HepG2 (cell line): ENCODE results near the gene PRSS33. TPM values are rescaled to one million over a fixed set of nuclear protein-coding genes. Genes with fewer than 3 reads are reported as not detected.

Experiments
- AKAP8 ChIP-seq: sonication (generic); formaldehyde crosslinking; IDR thresholded peaks from 2 replicates; pipeline ENCODE4 v1.5.1; 2020; ENCODE audit warnings: mild to moderate bottlenecking, missing genetic modification reagents
- EHMT2 ChIP-seq: fragments of 200-600 bp; sonication (generic); IDR thresholded peaks from 2 replicates; pipeline ENCODE4 v1.7.0; 2017; ENCODE audit warnings: antibody characterized with exemption, low read depth, low read length, borderline replicate concordance
- FOXJ3 ChIP-seq: sonication (generic); formaldehyde crosslinking; IDR thresholded peaks from 2 replicates; pipeline ENCODE4 v1.4.0; 2020; ENCODE audit warnings: missing genetic modification reagents, mild to moderate bottlenecking, borderline replicate concordance
- HNF4G ChIP-seq, 2 experiments: sonication (generic) in 1 of 2; formaldehyde crosslinking in 1 of 2; IDR thresholded peaks; 2 replicates each; pipeline versions ENCODE4 v1.4.0 to v1.6.1; 2011 to 2020; ENCODE audit warnings: borderline replicate concordance in 2 of 2, low read depth in 2 of 2, mild to moderate bottlenecking in 2 of 2, low read length in 1 of 2, missing genetic modification reagents in 1 of 2, moderate library complexity in 1 of 2
- HNRNPL ChIP-seq: fragments of 200-400 bp; formaldehyde crosslinking; IDR thresholded peaks from 2 replicates; pipeline ENCODE4 v1.6.1; 2017; ENCODE audit warnings: mild to moderate bottlenecking, low read depth, low read length
- JUN ChIP-seq: sonication (generic); formaldehyde crosslinking; IDR thresholded peaks from 2 replicates; pipeline ENCODE4 v1.4.0; 2020; ENCODE audit warnings: mild to moderate bottlenecking, missing genetic modification reagents
- KDM6A ChIP-seq: IDR thresholded peaks from 2 replicates; pipeline ENCODE4 v1.6.1; 2016; ENCODE audit warnings: low read depth
- MED13 ChIP-seq: sonication (generic); formaldehyde crosslinking; IDR thresholded peaks from 2 replicates; pipeline ENCODE4 v1.5.0; 2020; ENCODE audit warnings: missing genetic modification reagents
- MIER2 ChIP-seq: IDR thresholded peaks from 2 replicates; pipeline ENCODE4 v1.6.1; 2016; ENCODE audit warnings: missing biosample characterization, missing genetic modification reagents
- NFIC ChIP-seq: IDR thresholded peaks from 2 replicates; pipeline ENCODE4 v1.6.1; 2012; ENCODE audit warnings: mild to moderate bottlenecking, low read length, inconsistent platforms
- PCBP1 ChIP-seq: fragments of 200-400 bp; formaldehyde crosslinking; IDR thresholded peaks from 2 replicates; pipeline ENCODE4 v1.6.1; 2017; ENCODE audit warnings: mild to moderate bottlenecking, low read depth, low read length, borderline replicate concordance
- RCOR2 ChIP-seq: IDR thresholded peaks from 2 replicates; pipeline ENCODE4 v1.6.1; 2016; ENCODE audit warnings: missing biosample characterization, missing genetic modification reagents
- TCF7L2 ChIP-seq: IDR thresholded peaks from 2 replicates; pipeline ENCODE4 v1.6.1; 2011; ENCODE audit warnings: mild to moderate bottlenecking, low read depth, low read length, moderate library complexity
- ZBTB21 ChIP-seq: sonication (generic); formaldehyde crosslinking; IDR thresholded peaks from 2 replicates; pipeline ENCODE4 v1.4.0; 2020; ENCODE audit warnings: missing genetic modification reagents
- ZNF12 ChIP-seq: sonication (generic); formaldehyde crosslinking; IDR thresholded peaks from 2 replicates; pipeline ENCODE4 v1.5.0; 2020; ENCODE audit warnings: missing genetic modification reagents
- ZNF33B ChIP-seq: sonication (generic); formaldehyde crosslinking; IDR thresholded peaks from 2 replicates; pipeline ENCODE4 v1.5.1; 2020; ENCODE audit warnings: mild to moderate bottlenecking, missing genetic modification reagents
- ZNF430 ChIP-seq: sonication (generic); formaldehyde crosslinking; IDR thresholded peaks from 2 replicates; pipeline ENCODE4 v1.9.0; 2021; ENCODE audit warnings: mild to moderate bottlenecking, missing genetic modification reagents
- ZNF772 ChIP-seq: sonication (generic); formaldehyde crosslinking; IDR thresholded peaks from 2 replicates; pipeline ENCODE4 v1.5.0; 2020; ENCODE audit warnings: mild to moderate bottlenecking, missing genetic modification reagents
- ZUFSP ChIP-seq: sonication (generic); formaldehyde crosslinking; IDR thresholded peaks from 2 replicates; pipeline ENCODE4 v1.9.0; 2021; ENCODE audit warnings: missing genetic modification reagents, mild to moderate bottlenecking, borderline replicate concordance
- polyA plus RNA-seq, 8 experiments: library from polyadenylated mRNA; depleted of rRNA in 3 of 8; stranded (reverse) in 7 of 8; unstranded in 1 of 8; fragments of >200 nt; fragmentation: Illumina TruSeq in 4 of 8; extraction: Trizol in 4 of 8; gene quantifications; 2 replicates each; pipeline versions ENCODE4 v1.2.1 to v1.2.3, GENCODE V29; 2011 to 2016; ENCODE audit warnings: low read depth in 4 of 8, missing spikeins in 1 of 8, mixed read lengths in 1 of 8; ENCODE audit not compliant: insufficient read depth in 1 of 8
- total RNA-seq, 5 experiments: library from RNA; depleted of rRNA; stranded (reverse); fragments of >200 nt; fragmentation: Illumina TruSeq; extraction: Trizol; gene quantifications; 2 replicates each; pipeline ENCODE4 v1.2.3, GENCODE V29; 2016; ENCODE audit warnings: low read depth in 1 of 5
- TF ChIP-seq, protein P1 (sequence below): sonication (generic); formaldehyde crosslinking; IDR thresholded peaks from 2 replicates; pipeline ENCODE4 v1.4.0; 2020; ENCODE audit warnings: mild to moderate bottlenecking, missing genetic modification reagents

PRSS33 gene
- total and polyA plus RNA-seq, 2 of the 13 experiments (the other 11 are each of a cell fraction or from before 2014, with no cell fraction given) = not detected

DNA sequence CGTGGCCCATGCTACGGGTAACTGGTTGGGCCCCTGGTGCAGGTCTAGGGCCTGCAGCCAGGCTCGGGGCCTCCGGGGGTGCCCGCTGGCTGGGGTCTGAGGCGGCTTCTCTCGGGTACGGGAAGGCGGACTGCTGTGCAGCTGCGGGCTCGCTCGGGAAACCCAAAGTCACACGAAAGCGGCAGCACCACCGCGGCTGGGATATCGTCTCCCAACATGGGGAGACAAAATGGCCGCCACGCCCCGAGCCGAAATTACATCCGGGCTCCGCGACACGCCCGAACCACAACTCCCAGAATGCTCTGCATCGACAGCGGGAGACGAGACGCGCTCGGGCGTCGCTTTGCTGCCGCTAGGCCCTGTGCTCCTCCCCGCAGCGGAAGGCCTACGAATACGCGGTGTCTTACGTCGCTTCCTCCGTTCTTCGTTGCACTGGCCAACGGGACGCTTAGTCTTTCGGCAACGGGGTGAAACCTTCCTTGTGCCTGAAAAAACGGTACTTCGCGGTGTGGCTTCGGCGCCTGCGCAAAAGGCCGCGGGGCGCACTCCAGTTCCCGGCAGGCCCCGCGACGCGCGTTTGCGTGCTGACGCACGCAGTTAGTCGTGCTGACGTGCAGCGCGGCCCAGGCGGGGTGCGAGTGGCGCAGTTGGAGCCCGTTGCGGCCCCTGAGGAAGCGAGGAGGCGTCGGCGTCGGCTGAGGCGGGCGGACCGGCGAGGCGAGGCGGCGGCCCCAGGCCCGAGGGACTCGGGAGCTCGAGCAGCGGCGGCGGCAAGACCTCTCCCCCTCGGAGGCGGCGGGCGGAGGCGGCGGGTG lies 35.1 kb downstream of the PRSS33 start, which contains the start of gene SRRM2 (continued):
- TF ChIP-seq ZNF12 (CRISPR knock-in tag) (no peak; the same call in 1 of the 2 replicates), MED13 (CRISPR knock-in tag) (peak; percentile 0; the same call in 1 of the 2 replicates), TCF7L2 (no peak), MIER2 (CRISPR knock-in tag) (no peak), ZNF430 (CRISPR knock-in tag) (peak; percentile 66; the same call in 1 of the 2 replicates), AKAP8 (CRISPR knock-in tag) (0 out of 2 replicates have a peak, but pooled peaks have one; percentile 49), EHMT2 (no peak), ZBTB21 (CRISPR knock-in tag) (peak; percentile 13), KDM6A (no peak), HNRNPL (peak; percentile 79), JUN (CRISPR knock-in tag) (no peak; the same call in 1 of the 2 replicates), ZNF33B (CRISPR knock-in tag) (0 out of 2 replicates have a peak, but pooled peaks have one; percentile 56), RCOR2 (CRISPR knock-in tag) (no peak), PCBP1 (0 out of 2 replicates have a peak, but pooled peaks have one; percentile 80), HNF4G (IDR thresholded peaks at IDR 0.05; ENCODE audit: borderline replicate concordance, low read depth, low read length) (no peak), HNF4G (CRISPR knock-in tag; IDR thresholded peaks at IDR 0.05; ENCODE audit: borderline replicate concordance, low read depth) (no peak; the same call in 1 of the 2 replicates), FOXJ3 (peak; percentile 60; the same call in 1 of the 2 replicates), NFIC (no peak), ZNF772 (CRISPR knock-in tag) (no peak; the same call in 1 of the 2 replicates), ZUFSP (CRISPR knock-in tag) (no peak)
- TF ChIP-seq, protein P1, sequence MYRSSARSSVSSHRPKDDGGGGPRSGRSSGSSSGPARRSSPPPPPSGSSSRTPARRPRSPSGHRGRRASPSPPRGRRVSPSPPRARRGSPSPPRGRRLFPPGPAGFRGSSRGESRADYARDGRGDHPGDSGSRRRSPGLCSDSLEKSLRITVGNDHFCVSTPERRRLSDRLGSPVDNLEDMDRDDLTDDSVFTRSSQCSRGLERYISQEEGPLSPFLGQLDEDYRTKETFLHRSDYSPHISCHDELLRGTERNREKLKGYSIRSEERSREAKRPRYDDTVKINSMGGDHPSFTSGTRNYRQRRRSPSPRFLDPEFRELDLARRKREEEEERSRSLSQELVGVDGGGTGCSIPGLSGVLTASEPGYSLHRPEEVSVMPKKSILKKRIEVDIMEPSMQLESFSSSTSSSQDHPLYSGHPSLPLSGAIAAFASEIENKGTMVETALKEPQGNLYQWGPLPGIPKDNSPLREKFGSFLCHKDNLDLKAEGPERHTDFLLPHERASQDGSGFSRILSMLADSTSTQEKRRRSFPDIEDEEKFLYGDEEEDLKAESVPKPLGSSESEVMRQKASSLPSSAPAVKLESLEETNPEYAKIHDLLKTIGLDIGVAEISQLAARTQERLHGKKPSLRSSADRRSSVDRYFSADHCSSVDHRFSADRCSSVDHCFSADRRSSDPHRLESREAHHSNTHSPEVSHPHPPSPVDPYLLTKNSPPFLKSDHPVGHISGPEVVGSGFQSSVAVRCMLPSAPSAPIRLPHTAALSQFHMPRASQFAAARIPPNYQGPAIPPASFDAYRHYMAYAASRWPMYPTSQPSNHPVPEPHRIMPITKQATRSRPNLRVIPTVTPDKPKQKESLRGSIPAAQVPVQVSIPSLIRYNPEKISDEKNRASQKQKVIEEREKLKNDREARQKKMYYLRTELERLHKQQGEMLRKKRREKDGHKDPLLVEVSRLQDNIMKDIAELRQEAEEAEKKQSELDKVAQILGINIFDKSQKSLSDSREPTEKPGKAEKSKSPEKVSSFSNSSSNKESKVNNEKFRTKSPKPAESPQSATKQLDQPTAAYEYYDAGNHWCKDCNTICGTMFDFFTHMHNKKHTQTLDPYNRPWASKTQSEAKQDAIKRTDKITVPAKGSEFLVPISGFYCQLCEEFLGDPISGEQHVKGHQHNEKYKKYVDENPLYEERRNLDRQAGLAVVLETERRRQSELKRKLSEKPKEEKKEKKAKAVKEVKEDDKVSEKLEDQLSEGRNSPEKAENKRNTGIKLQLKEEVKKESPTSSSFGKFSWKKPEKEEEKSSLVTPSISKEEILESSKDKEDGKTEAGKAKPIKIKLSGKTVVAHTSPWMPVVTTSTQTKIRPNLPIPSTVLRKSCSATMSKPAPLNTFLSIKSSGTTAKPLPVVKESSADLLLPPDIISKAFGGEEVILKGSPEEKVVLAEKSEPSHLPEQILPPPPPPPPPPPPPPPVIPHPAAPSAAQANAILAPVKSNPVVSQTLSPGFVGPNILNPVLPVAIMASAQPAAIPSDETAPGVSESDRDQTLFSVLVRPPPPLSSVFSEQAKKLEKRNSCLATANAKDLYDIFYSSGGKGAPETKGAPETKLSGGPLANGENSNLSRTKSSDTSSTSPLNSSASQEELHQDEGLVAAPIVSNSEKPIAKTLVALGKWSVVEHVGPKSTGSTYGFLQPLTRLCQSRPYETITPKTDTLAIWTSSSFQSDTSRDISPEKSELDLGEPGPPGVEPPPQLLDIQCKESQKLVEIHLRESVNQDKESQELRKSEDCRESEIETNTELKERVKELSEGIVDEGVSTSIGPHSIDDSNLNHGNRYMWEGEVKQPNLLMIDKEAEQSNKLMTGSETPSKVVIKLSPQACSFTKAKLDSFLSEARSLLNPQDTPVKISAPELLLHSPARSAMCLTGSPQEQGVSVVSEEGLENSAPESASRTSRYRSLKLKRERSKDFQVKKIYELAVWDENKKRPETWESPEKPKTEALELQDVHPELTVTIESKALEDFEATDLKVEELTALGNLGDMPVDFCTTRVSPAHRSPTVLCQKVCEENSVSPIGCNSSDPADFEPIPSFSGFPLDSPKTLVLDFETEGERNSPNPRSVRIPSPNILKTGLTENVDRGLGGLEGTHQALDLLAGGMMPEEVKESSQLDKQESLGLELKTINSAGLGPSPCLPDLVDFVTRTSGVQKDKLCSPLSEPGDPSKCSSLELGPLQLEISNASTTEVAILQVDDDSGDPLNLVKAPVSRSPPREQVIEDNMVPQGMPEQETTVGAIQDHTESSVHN (CRISPR knock-in tag) = 0 out of 2 replicates have a peak, but pooled peaks have one; percentile 71
